HepG2 (cell line): ENCODE results near the gene MAP3K3. TPM values are rescaled to one million over a fixed set of nuclear protein-coding genes. Genes with fewer than 3 reads are reported as not detected.

ENCODE experiments used
- ARHGAP35 ChIP-seq: sonication (generic); formaldehyde crosslinking; IDR thresholded peaks from 2 replicates; pipeline ENCODE4 v1.9.0; 2022; ENCODE audit warnings: mild to moderate bottlenecking, inconsistent platforms, moderate library complexity, missing genetic modification reagents, borderline replicate concordance
- DNMT3B ChIP-seq: conservative IDR thresholded peaks from 2 replicates; pipeline ENCODE4 v1.6.1; 2016; ENCODE audit warnings: missing biosample characterization, control low read depth
- ELF1 ChIP-seq: sonication (generic); formaldehyde crosslinking; IDR thresholded peaks from 2 replicates; pipeline ENCODE4 v1.4.0; 2020; ENCODE audit warnings: missing genetic modification reagents
- FOXK1 ChIP-seq: sonication (generic); formaldehyde crosslinking; IDR thresholded peaks from 2 replicates; pipeline ENCODE4 v1.4.0; 2020; ENCODE audit warnings: low read depth, missing genetic modification reagents, borderline replicate concordance
- KAT8 ChIP-seq: IDR thresholded peaks from 2 replicates; pipeline ENCODE4 v1.6.1; 2016; ENCODE audit warnings: missing genetic modification reagents, missing compliant biosample characterization
- MAFF ChIP-seq: IDR thresholded peaks from 2 replicates; pipeline ENCODE4 v1.6.1; 2011; ENCODE audit warnings: low read depth, low read length, improper control_type of control experiment
- NR2C2 ChIP-seq: sonication (generic); formaldehyde crosslinking; IDR thresholded peaks from 2 replicates; pipeline ENCODE4 v1.4.0; 2020; ENCODE audit warnings: missing genetic modification reagents, mild to moderate bottlenecking, moderate library complexity, borderline replicate concordance
- POLR2AphosphoS5 ChIP-seq: IDR thresholded peaks from 2 replicates; pipeline ENCODE4 v1.6.1; 2012; ENCODE audit warnings: low read depth, low read length
- RBFOX2 ChIP-seq: fragments of 200-400 bp; formaldehyde crosslinking; IDR thresholded peaks from 2 replicates; pipeline ENCODE4 v1.6.1; 2017; ENCODE audit warnings: low read depth, mild to moderate bottlenecking, low read length
- RFXANK ChIP-seq: IDR thresholded peaks from 2 replicates; pipeline ENCODE4 v1.6.1; 2016
- SALL1 ChIP-seq: sonication (generic); formaldehyde crosslinking; IDR thresholded peaks from 2 replicates; pipeline ENCODE4 v1.8.0; 2022; ENCODE audit warnings: mild to moderate bottlenecking, missing genetic modification reagents
- SPEN ChIP-seq: sonication (generic); formaldehyde crosslinking; IDR thresholded peaks from 2 replicates; pipeline ENCODE4 v1.5.1; 2020; ENCODE audit warnings: low read depth, mild to moderate bottlenecking, missing genetic modification reagents
- TRIM24 ChIP-seq: sonication (generic); formaldehyde crosslinking; IDR thresholded peaks from 2 replicates; pipeline ENCODE4 v1.8.0; 2022; ENCODE audit warnings: mild to moderate bottlenecking, missing genetic modification reagents
- ZMAT3 ChIP-seq: sonication (generic); formaldehyde crosslinking; conservative IDR thresholded peaks from 2 replicates; pipeline ENCODE4 v1.7.0; 2021; ENCODE audit warnings: missing genetic modification reagents
- ZNF12 ChIP-seq: sonication (generic); formaldehyde crosslinking; IDR thresholded peaks from 2 replicates; pipeline ENCODE4 v1.5.0; 2020; ENCODE audit warnings: missing genetic modification reagents
- ZNF143 ChIP-seq: sonication (generic); formaldehyde crosslinking; IDR thresholded peaks from 2 replicates; pipeline ENCODE4 v1.4.0; 2020; ENCODE audit warnings: missing genetic modification reagents
- ZNF224 ChIP-seq: sonication (generic); formaldehyde crosslinking; IDR thresholded peaks from 2 replicates; pipeline ENCODE4 v1.5.0; 2020; ENCODE audit warnings: mild to moderate bottlenecking, missing genetic modification reagents
- ZNF24 ChIP-seq: fragments of 450-650 bp; IDR thresholded peaks from 2 replicates; pipeline ENCODE4 v1.6.1; 2017; ENCODE audit warnings: antibody characterized with exemption, mild to moderate bottlenecking
- ZNF256 ChIP-seq: sonication (generic); formaldehyde crosslinking; conservative IDR thresholded peaks from 2 replicates; pipeline ENCODE4 v1.4.0; 2020; ENCODE audit warnings: missing genetic modification reagents
- ZNF724P ChIP-seq: sonication (generic); formaldehyde crosslinking; IDR thresholded peaks from 2 replicates; pipeline ENCODE4 v1.8.0; 2022; ENCODE audit warnings: missing genetic modification reagents, borderline replicate concordance
- polyA plus RNA-seq, 8 experiments: library from polyadenylated mRNA; depleted of rRNA in 3 of 8; stranded (reverse) in 7 of 8; unstranded in 1 of 8; fragments of >200 nt; fragmentation: Illumina TruSeq in 4 of 8; extraction: Trizol in 4 of 8; gene quantifications; 2 replicates each; pipeline versions ENCODE4 v1.2.1 to v1.2.3, GENCODE V29; 2011 to 2016; ENCODE audit warnings: low read depth in 4 of 8, missing spikeins in 1 of 8, mixed read lengths in 1 of 8; ENCODE audit not compliant: insufficient read depth in 1 of 8
- total RNA-seq, 5 experiments: library from RNA; depleted of rRNA; stranded (reverse); fragments of >200 nt; fragmentation: Illumina TruSeq; extraction: Trizol; gene quantifications; 2 replicates each; pipeline ENCODE4 v1.2.3, GENCODE V29; 2016; ENCODE audit warnings: low read depth in 1 of 5
- TF ChIP-seq, protein P1 (sequence below): sonication (generic); formaldehyde crosslinking; IDR thresholded peaks from 2 replicates; pipeline ENCODE4 v1.8.1; 2023; ENCODE audit warnings: mild to moderate bottlenecking, missing genetic modification reagents
- TF ChIP-seq, protein P2 (sequence below): sonication (generic); formaldehyde crosslinking; IDR thresholded peaks from 2 replicates; pipeline ENCODE4 v1.4.0; 2020; ENCODE audit warnings: missing genetic modification reagents
- TF ChIP-seq, protein P3 (sequence below): sonication (generic); formaldehyde crosslinking; IDR thresholded peaks from 2 replicates; pipeline ENCODE4 v1.4.0; 2020; ENCODE audit warnings: missing genetic modification reagents
- TF ChIP-seq, protein P4 (sequence below): sonication (generic); formaldehyde crosslinking; IDR thresholded peaks from 2 replicates; pipeline ENCODE4 v1.5.0; 2020; ENCODE audit warnings: mild to moderate bottlenecking, missing genetic modification reagents
- TF ChIP-seq, protein P5 (sequence below): sonication (generic); formaldehyde crosslinking; conservative IDR thresholded peaks from 2 replicates; pipeline ENCODE4 v1.4.0; 2020; ENCODE audit warnings: missing genetic modification reagents

MAP3K3 gene
- total and polyA plus RNA-seq, 2 of the 13 experiments (the other 11 are each of a cell fraction or from before 2014, with no cell fraction given), result 17.7 to 21.8 TPM

DNA sequence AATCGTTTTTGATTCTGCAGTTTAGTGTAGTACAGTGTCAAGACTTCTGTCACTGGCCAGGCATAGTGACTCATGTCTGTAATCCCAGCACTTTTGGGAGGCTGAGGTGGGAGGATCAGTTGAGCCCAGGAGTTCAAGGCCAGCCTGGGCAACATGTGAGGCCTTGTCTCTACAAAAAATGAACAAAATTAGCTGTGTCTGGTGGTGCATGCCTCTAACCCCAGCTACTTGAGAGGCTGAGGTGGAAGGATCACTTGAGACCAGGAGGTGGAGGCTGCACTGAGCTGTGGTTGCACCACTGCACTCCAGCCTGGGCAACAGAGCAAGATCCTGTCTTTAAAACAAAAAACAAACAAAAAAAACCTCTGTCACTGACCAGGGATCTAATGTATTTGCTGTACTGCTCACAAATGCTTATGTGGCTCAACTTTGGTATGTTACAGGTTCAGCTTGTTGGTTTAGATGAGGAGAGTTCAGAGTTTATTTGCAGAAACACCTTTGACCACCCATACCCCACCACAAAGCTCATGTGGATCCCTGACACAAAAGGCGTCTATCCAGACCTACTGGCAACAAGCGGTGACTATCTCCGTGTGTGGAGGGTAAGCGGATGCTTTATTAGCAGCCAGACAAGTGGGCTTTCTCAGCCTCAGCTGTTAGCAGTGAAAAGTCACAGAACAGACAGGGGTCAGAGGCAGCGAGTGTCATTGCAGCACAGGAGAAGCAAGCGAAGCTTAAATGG, 44.0 kb upstream of the MAP3K3 start (continued):
- TF ChIP-seq POLR2AphosphoS5 (0 out of 2 replicates have a peak, but pooled peaks have one; percentile 41), ZNF256 (CRISPR knock-in tag) (no peak), RFXANK (CRISPR knock-in tag) (0 out of 2 replicates have a peak, but pooled peaks have one; percentile 28), ZNF724P (CRISPR knock-in tag) (no peak; the same call in 1 of the 2 replicates), DNMT3B (CRISPR knock-in tag) (0 out of 2 replicates have a peak, but pooled peaks have one; percentile 66), MAFF (peak; percentile 74), TRIM24 (CRISPR knock-in tag) (no peak), ZMAT3 (CRISPR knock-in tag) (no peak), NR2C2 (peak; percentile 76; the same call in 1 of the 2 replicates), FOXK1 (peak; percentile 70; the same call in 1 of the 2 replicates), ARHGAP35 (CRISPR knock-in tag) (no peak), SPEN (CRISPR knock-in tag) (peak; percentile 74; the same call in 1 of the 2 replicates), RBFOX2 (no peak), ELF1 (peak; percentile 56; the same call in 1 of the 2 replicates), ZNF143 (no peak), ZNF12 (CRISPR knock-in tag) (0 out of 2 replicates have a peak, but pooled peaks have one; percentile 62), ZNF24 (no peak), SALL1 (CRISPR knock-in tag) (peak; percentile 84), KAT8 (peak; percentile 81), ZNF224 (CRISPR knock-in tag) (0 out of 2 replicates have a peak, but pooled peaks have one; percentile 21)
- TF ChIP-seq, protein P1, sequence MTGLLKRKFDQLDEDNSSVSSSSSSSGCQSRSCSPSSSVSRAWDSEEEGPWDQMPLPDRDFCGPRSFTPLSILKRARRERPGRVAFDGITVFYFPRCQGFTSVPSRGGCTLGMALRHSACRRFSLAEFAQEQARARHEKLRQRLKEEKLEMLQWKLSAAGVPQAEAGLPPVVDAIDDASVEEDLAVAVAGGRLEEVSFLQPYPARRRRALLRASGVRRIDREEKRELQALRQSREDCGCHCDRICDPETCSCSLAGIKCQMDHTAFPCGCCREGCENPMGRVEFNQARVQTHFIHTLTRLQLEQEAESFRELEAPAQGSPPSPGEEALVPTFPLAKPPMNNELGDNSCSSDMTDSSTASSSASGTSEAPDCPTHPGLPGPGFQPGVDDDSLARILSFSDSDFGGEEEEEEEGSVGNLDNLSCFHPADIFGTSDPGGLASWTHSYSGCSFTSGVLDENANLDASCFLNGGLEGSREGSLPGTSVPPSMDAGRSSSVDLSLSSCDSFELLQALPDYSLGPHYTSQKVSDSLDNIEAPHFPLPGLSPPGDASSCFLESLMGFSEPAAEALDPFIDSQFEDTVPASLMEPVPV, result 0 out of 2 replicates have a peak, but pooled peaks have one; percentile 69
- TF ChIP-seq, protein P2, sequence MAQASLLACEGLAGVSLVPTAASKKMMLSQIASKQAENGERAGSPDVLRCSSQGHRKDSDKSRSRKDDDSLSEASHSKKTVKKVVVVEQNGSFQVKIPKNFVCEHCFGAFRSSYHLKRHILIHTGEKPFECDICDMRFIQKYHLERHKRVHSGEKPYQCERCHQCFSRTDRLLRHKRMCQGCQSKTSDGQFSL (CRISPR knock-in tag), result no peak
- TF ChIP-seq, protein P3, sequence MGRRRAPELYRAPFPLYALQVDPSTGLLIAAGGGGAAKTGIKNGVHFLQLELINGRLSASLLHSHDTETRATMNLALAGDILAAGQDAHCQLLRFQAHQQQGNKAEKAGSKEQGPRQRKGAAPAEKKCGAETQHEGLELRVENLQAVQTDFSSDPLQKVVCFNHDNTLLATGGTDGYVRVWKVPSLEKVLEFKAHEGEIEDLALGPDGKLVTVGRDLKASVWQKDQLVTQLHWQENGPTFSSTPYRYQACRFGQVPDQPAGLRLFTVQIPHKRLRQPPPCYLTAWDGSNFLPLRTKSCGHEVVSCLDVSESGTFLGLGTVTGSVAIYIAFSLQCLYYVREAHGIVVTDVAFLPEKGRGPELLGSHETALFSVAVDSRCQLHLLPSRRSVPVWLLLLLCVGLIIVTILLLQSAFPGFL (CRISPR knock-in tag), result no peak
- TF ChIP-seq, protein P4, sequence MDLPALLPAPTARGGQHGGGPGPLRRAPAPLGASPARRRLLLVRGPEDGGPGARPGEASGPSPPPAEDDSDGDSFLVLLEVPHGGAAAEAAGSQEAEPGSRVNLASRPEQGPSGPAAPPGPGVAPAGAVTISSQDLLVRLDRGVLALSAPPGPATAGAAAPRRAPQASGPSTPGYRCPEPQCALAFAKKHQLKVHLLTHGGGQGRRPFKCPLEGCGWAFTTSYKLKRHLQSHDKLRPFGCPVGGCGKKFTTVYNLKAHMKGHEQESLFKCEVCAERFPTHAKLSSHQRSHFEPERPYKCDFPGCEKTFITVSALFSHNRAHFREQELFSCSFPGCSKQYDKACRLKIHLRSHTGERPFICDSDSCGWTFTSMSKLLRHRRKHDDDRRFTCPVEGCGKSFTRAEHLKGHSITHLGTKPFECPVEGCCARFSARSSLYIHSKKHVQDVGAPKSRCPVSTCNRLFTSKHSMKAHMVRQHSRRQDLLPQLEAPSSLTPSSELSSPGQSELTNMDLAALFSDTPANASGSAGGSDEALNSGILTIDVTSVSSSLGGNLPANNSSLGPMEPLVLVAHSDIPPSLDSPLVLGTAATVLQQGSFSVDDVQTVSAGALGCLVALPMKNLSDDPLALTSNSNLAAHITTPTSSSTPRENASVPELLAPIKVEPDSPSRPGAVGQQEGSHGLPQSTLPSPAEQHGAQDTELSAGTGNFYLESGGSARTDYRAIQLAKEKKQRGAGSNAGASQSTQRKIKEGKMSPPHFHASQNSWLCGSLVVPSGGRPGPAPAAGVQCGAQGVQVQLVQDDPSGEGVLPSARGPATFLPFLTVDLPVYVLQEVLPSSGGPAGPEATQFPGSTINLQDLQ (CRISPR knock-in tag), result no peak
- TF ChIP-seq, protein P5, sequence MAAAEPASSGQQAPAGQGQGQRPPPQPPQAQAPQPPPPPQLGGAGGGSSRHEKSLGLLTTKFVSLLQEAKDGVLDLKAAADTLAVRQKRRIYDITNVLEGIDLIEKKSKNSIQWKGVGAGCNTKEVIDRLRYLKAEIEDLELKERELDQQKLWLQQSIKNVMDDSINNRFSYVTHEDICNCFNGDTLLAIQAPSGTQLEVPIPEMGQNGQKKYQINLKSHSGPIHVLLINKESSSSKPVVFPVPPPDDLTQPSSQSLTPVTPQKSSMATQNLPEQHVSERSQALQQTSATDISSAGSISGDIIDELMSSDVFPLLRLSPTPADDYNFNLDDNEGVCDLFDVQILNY (CRISPR knock-in tag), result no peak
